Suprapubic skin (tissue), 4 donors: ENCODE results near the gene ARID3A.

Experiments used
- POLR2A ChIP-seq, 2 donors: fragments of 450-650 bp; IDR thresholded peaks; one replicate each; pipeline ENCODE4 v1.6.1; 2017; ENCODE audit warnings: antibody characterized with exemption in 2 of 2, mild to moderate bottlenecking in 2 of 2, moderate library complexity in 2 of 2
- POLR2AphosphoS5 ChIP-seq, 3 donors: sonication (generic); formaldehyde crosslinking; IDR thresholded peaks; one replicate each; pipeline ENCODE4 v1.6.1; 2017; ENCODE audit warnings: antibody characterized with exemption in 3 of 3

DNA sequence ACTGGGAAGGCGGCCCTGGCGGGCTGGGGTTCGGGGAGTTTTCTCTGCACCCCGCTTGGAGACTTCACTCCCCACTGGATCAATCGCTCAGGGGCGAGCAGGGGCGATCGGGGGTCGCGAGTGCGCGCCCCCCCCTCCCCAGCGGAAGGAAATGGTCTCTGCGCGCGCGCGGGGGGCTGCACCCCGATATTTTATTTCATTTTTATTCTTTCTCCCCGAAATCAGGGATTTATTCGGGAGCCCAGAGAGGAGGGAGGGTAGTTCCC is 421 bp downstream of the ARID3A start:
- TF ChIP-seq POLR2A (IDR thresholded peaks at IDR 0.05) (no peak), POLR2AphosphoS5 (IDR thresholded peaks at IDR 0.05) (no peak)
